Mesendoderm (in vitro differentiated cells): ENCODE measurements around the gene TAF11L5.
"Not testable (repeated sequence)": the region's sequence is repeated elsewhere in the genome, so short reads cannot be mapped to it uniquely, and the experiment has no call there.

Source experiments
- DNase-seq: peaks from one replicate; pipeline ENCODE4 v3.0.0; 2013
- H2AK5ac ChIP-seq: 2 replicates; pipeline ENCODE4 v1.6.1; 2013; ENCODE audit warnings: low read length, inconsistent platforms
- H2BK120ac ChIP-seq: 2 replicates; pipeline ENCODE4 v1.6.1; 2013; ENCODE audit warnings: low read depth, mild to moderate bottlenecking, low read length, moderate library complexity, mixed read lengths
- H2BK15ac ChIP-seq: replicated peaks from 2 replicates; pipeline ENCODE4 v1.6.1; 2013; ENCODE audit warnings: low read depth, mild to moderate bottlenecking, moderate library complexity
- H2BK5ac ChIP-seq: 2 replicates; pipeline ENCODE4 v1.6.1; 2013; ENCODE audit warnings: low read length, inconsistent platforms
- H3K18ac ChIP-seq: 2 replicates; pipeline ENCODE4 v1.6.1; 2013; ENCODE audit warnings: mild to moderate bottlenecking, low read length, mixed read lengths
- H3K23ac ChIP-seq: one replicate; pipeline ENCODE4 v1.6.1; 2013; ENCODE audit warnings: low read length
- H3K27ac ChIP-seq: 2 replicates; pipeline ENCODE4 v1.5.1; 2013; ENCODE audit warnings: low read depth, mild to moderate bottlenecking, inconsistent platforms, low read length, moderate library complexity
- H3K27me3 ChIP-seq: 2 replicates; pipeline ENCODE4 v1.6.1; 2013; ENCODE audit warnings: low read length, control low read depth, mild to moderate bottlenecking, inconsistent platforms; ENCODE audit not compliant: insufficient read depth, poor library complexity
- H3K36me3 ChIP-seq: 2 replicates; pipeline ENCODE4 v1.6.1; 2013; ENCODE audit warnings: low read length, inconsistent platforms; ENCODE audit not compliant: control insufficient read depth, insufficient read depth
- H3K4ac ChIP-seq: one replicate; pipeline ENCODE4 v1.6.1; 2013; ENCODE audit warnings: low read depth, mild to moderate bottlenecking, low read length, moderate library complexity
- H3K4me1 ChIP-seq: 2 replicates; pipeline ENCODE4 v1.6.1; 2013; ENCODE audit warnings: low read depth, low read length, inconsistent platforms; ENCODE audit not compliant: control insufficient read depth
- H3K4me2 ChIP-seq: 2 replicates; pipeline ENCODE4 v1.6.1; 2013; ENCODE audit warnings: low read length
- H3K4me3 ChIP-seq: 2 replicates; pipeline ENCODE4 v1.5.1; 2013; ENCODE audit warnings: mild to moderate bottlenecking, low read length
- H3K56ac ChIP-seq: one replicate; pipeline ENCODE4 v1.6.1; 2013; ENCODE audit warnings: low read length
- H3K79me1 ChIP-seq: 2 replicates; pipeline ENCODE4 v1.6.1; 2013; ENCODE audit warnings: low read length, inconsistent platforms
- H3K79me2 ChIP-seq: 2 replicates; pipeline ENCODE4 v1.6.1; 2013; ENCODE audit warnings: mild to moderate bottlenecking, low read length; ENCODE audit not compliant: control insufficient read depth, insufficient read depth
- H3K9ac ChIP-seq: 2 replicates; pipeline ENCODE4 v1.6.1; 2013; ENCODE audit warnings: low read length, inconsistent platforms
- H4K5ac ChIP-seq: one replicate; pipeline ENCODE4 v1.6.1; 2013; ENCODE audit warnings: low read length
- H4K8ac ChIP-seq: one replicate; pipeline ENCODE4 v1.6.1; 2013; ENCODE audit warnings: low read depth, mild to moderate bottlenecking, control low read depth, low read length, moderate library complexity
- WGBS: extraction: QIAGEN DNeasy Blood & Tissue Kit; methylation state at CpG from one replicate; pipeline ENCODE4 v1.1.7; 2013; ENCODE audit warnings: low lambda C conversion rate, missing lambda C conversion rate; ENCODE audit not compliant: insufficient coverage; ENCODE audit errors: extremely low coverage; 5-methylcytosine and 5-hydroxymethylcytosine counted together

Gene TAF11L5

GRCh38 chr5:17486464-17487173, 38.4 kb upstream of the TAF11L5 start:
- H2BK5ac ChIP-seq, H3K4ac ChIP-seq, H3K4me1 ChIP-seq, H3K36me3 ChIP-seq, H3K18ac ChIP-seq, H3K23ac ChIP-seq, H3K79me1 ChIP-seq, H3K9ac ChIP-seq, H3K4me3 ChIP-seq, H3K27ac ChIP-seq, H3K27me3 ChIP-seq, DNase-seq, H4K5ac ChIP-seq, H2BK120ac ChIP-seq, H3K56ac ChIP-seq, H3K79me2 ChIP-seq, H2AK5ac ChIP-seq, H2BK15ac ChIP-seq, H4K8ac ChIP-seq, H3K4me2 ChIP-seq: not testable (repeated sequence)
- no CpG with 5 or more reads among the region's 10 CpGs for WGBS

- H4K5ac ChIP-seq: no peak overlapping the region
- no peak overlapping the region for H3K23ac ChIP-seq
- H3K4me1 ChIP-seq: no peaks in the 10 kb centered on the region
- no peak overlapping the region for H2BK5ac ChIP-seq
- no peak overlapping the region for H4K8ac ChIP-seq
- H2AK5ac ChIP-seq: no peak overlapping the region
- no peaks in the 10 kb centered on the region for H3K79me1 ChIP-seq
- no peak for DNase-seq
- H3K18ac ChIP-seq: no peak overlapping the region
- no peak overlapping the region for H3K9ac ChIP-seq
- H3K36me3 ChIP-seq: no peaks in the 10 kb centered on the region
- no peak overlapping the region for H2BK120ac ChIP-seq
- no peak overlapping the region for H3K27ac ChIP-seq
- H3K4ac ChIP-seq: no peak overlapping the region
- no peaks in the 10 kb centered on the region for H3K27me3 ChIP-seq
- no CpG with 5 or more reads among the region's 1 CpG for WGBS
- no peak overlapping the region for H3K56ac ChIP-seq
- H3K4me3 ChIP-seq: no peak overlapping the region
- no peaks in the 10 kb centered on the region for H3K79me2 ChIP-seq
- no peak overlapping the region for H3K4me2 ChIP-seq
- H2BK15ac ChIP-seq: no peak overlapping the region
Observed at GRCh38 chr5:17487174-17487512, 37.9 kb upstream of the TAF11L5 start.

- not testable (repeated sequence) for H4K8ac ChIP-seq, H3K79me2 ChIP-seq
Observed at GRCh38 chr5:17491257-17491656, 33.8 kb upstream of the TAF11L5 start.

GRCh38 chr5:17492770-17493169, 32.3 kb upstream of the TAF11L5 start:
- Histone ChIP-seq H2BK15ac (no peak overlapping the region), H3K36me3 (no peaks in the 10 kb centered on the region), H4K8ac (no peak overlapping the region), H3K4me2 (no peak overlapping the region), H3K79me1 (no peaks in the 10 kb centered on the region), H2BK120ac (no peak overlapping the region), H3K4me3 (no peak overlapping the region), H3K79me2 (no peaks in the 10 kb centered on the region), H3K9ac (no peak overlapping the region), H3K56ac (no peak overlapping the region), H3K27me3 (no peaks in the 10 kb centered on the region), H3K27ac (no peak overlapping the region), H3K18ac (no peak overlapping the region), H2AK5ac (no peak overlapping the region), H4K5ac (no peak overlapping the region), H3K4ac (no peak overlapping the region), H2BK5ac (no peak overlapping the region), H3K4me1 (no peaks in the 10 kb centered on the region), H3K23ac (no peak overlapping the region)
- WGBS: no CpG with 5 or more reads among the region's 3 CpGs
- no peak for DNase-seq

More at GRCh38 chr5:17491257-17491656, 33.8 kb upstream of the TAF11L5 start:
- not testable (repeated sequence) for H3K4ac ChIP-seq, H3K4me2 ChIP-seq, H3K18ac ChIP-seq, H3K27ac ChIP-seq, H3K56ac ChIP-seq, H4K5ac ChIP-seq, H2BK120ac ChIP-seq, H3K23ac ChIP-seq, H3K9ac ChIP-seq, H3K36me3 ChIP-seq, H3K79me1 ChIP-seq, H2BK15ac ChIP-seq, H3K27me3 ChIP-seq, H2BK5ac ChIP-seq, DNase-seq, H2AK5ac ChIP-seq, H3K4me3 ChIP-seq, H3K4me1 ChIP-seq
- WGBS: no CpG with 5 or more reads among the region's 23 CpGs

GRCh38 chr5:17497446-17497845, 27.6 kb upstream of the TAF11L5 start:
- H3K27me3 ChIP-seq: no peaks in the 10 kb centered on the region
- no peak overlapping the region for H2BK5ac ChIP-seq
- no CpG with 5 or more reads among the region's 4 CpGs for WGBS
- H3K9ac ChIP-seq: no peak overlapping the region
- H3K56ac ChIP-seq: no peak overlapping the region
- H3K79me1 ChIP-seq: no peaks in the 10 kb centered on the region
- H3K18ac ChIP-seq: no peak overlapping the region
- no peak overlapping the region for H3K23ac ChIP-seq
- no peak overlapping the region for H4K5ac ChIP-seq
- H4K8ac ChIP-seq: no peak overlapping the region
- no peak overlapping the region for H3K27ac ChIP-seq
- no peak overlapping the region for H3K4me3 ChIP-seq
- no peak overlapping the region for H3K4ac ChIP-seq
- H2AK5ac ChIP-seq: no peak overlapping the region
- no peak overlapping the region for H2BK120ac ChIP-seq
- no peak overlapping the region for H2BK15ac ChIP-seq
- no peaks in the 10 kb centered on the region for H3K36me3 ChIP-seq
- H3K4me1 ChIP-seq: no peaks in the 10 kb centered on the region
- no peak overlapping the region for H3K4me2 ChIP-seq
- no peak for DNase-seq
- no peaks in the 10 kb centered on the region for H3K79me2 ChIP-seq

- not testable (repeated sequence) for DNase-seq, H2BK120ac ChIP-seq, H3K27ac ChIP-seq, H3K4me1 ChIP-seq, H3K9ac ChIP-seq, H2AK5ac ChIP-seq, H2BK15ac ChIP-seq, H3K79me2 ChIP-seq, H3K4ac ChIP-seq, H3K23ac ChIP-seq, H3K36me3 ChIP-seq, H3K4me3 ChIP-seq, H3K56ac ChIP-seq, H4K8ac ChIP-seq, H2BK5ac ChIP-seq, H3K79me1 ChIP-seq, H4K5ac ChIP-seq, H3K4me2 ChIP-seq, H3K18ac ChIP-seq, H3K27me3 ChIP-seq
- no CpG with 5 or more reads among the region's 8 CpGs for WGBS
Observed at GRCh38 chr5:17497931-17498330, 27.1 kb upstream of the TAF11L5 start, which contains the start of gene TAF11L2. TAF11L2 (plus strand) TSS chr5:17498231.
